ENCODE results near the gene ZNF735.
"Not testable (repeated sequence)": the region's sequence is repeated elsewhere in the genome, so short reads cannot be mapped to it uniquely, and the experiment has no call there.

ZNF735 gene

DNA sequence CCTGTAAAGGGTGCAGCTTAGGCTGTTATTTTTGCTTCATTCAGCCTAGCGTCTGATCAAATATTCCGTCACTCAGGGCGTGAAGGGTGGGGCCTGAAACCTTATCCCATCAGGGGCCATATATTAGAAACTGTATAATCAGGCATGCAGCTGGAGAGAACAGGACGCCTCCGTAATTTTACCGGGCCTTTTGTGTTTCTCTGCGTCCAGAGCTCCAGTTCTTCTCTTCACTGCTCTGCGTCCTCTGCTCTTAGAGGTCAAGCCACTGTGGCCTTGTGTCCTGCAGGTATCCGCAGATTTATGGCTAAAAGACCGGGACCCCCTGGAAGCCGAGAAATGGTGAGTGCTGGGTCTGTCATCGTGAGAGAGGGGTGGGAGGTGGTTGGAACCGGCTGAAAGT is at the start of gene ZNF735:
ZNF735 (plus strand) TSS at position 301 of the 400 bp plus-strand sequence; CDS start at position 301, 0 bp downstream.
- no peak for DNase-seq (ENCODE audit: low read depth in 2 of 2)

DNA sequence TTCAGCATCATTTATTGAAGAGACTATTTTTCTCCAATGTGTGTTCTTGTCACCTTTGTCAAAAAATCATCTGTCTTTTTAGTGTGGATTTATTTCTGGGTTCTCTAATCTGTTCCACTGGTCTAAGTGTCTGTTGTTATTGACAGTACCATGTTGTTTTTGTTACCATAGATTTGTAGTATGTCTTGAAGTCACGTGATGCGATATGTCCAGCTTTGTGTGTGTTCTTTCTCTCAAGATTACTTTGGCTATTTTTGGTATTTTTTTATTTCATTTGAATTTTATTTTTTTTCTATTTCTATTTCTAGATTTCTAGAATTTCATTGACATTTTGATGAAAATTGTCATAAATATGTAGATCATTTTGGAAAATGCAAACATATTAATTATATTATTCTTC is 36.0 kb upstream of the ZNF735 start:
- not testable (repeated sequence) for DNase-seq (ENCODE audit: low read depth in 2 of 2)

DNA sequence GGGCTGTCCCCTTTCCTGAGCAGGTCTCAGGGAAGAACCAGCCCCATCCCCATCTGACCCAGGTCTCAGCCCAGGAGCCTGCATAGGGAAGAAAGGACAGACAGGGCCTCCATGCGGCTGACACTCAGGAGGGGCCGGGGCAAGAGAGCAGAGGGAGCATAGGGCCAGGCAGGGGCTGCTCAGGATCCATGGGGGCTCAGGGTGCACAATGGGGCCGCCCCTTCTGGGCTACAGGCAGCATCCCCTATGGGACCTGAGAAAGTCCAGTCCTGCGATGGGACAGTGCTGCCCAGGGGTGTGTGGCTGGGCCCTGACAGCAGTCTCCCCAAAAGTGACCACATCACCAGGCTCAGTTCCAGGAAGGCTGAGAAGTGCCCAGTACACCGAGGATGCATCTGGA is 32.7 kb upstream of the ZNF735 start:
- no peak for DNase-seq (ENCODE audit: low read depth in 2 of 2)

DNA sequence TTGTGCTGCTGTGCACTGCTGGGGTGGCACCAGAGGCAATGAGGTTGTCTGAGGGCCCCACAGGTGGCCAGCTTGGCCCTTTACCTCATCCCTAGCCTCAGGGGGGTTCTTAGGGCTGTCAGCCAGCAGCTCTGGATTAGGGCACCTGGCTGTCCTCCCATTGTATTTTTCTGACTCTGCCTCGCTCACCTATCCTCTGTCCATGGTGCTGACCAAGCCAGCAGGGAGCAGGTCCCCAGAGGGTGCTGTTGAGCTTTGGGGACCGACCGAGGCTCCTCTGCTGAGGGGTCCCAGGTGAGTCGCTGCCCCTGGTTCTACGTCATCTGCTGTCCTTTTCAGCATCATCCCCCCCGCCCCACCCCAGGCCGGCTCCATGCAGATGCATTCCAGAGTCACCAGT is 32.1 kb upstream of the ZNF735 start:
- DNase-seq (ENCODE audit: low read depth in 2 of 2) = no peak

DNA sequence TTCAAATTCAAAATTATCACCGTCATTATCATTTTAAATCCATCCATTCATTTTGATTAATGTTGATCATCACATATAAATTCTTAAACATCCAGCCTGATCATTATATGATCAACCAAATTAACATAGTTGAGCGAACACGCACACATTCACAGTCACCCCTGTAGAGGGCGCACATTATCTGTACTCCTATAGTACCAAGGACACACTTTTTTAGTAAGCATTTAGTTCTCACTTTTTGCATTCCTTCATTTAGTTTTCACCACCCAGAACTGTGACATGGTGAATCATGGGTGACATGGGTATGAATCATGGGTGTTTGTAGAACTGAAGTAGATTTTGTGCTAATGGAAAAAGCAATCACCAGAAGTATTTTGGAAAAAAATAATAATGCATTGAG is 26.0 kb upstream of the ZNF735 start:
- DNase-seq (ENCODE audit: low read depth in 2 of 2) = no peak

DNA sequence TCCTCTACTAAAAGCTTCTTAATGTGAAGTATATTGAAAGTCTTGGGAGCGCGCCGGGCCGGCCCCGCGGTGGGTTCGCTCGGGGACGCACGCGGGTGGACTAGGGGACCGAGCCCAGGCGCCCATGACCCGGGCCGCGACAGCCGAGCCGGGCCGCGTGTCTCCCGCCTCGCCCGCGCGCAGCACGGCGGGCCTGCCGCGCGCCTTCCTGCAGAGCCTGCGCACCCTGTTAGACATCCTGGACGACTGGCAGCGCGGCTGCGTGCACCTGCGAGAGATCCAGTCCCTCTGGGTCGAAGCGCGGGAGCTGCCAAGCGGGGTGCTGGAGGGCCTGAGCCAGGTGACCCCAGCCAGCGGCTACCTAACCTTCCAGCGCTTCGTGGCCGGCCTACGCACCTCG is 25.4 kb upstream of the ZNF735 start:
- no peak for DNase-seq (ENCODE audit: low read depth in 2 of 2)

DNA sequence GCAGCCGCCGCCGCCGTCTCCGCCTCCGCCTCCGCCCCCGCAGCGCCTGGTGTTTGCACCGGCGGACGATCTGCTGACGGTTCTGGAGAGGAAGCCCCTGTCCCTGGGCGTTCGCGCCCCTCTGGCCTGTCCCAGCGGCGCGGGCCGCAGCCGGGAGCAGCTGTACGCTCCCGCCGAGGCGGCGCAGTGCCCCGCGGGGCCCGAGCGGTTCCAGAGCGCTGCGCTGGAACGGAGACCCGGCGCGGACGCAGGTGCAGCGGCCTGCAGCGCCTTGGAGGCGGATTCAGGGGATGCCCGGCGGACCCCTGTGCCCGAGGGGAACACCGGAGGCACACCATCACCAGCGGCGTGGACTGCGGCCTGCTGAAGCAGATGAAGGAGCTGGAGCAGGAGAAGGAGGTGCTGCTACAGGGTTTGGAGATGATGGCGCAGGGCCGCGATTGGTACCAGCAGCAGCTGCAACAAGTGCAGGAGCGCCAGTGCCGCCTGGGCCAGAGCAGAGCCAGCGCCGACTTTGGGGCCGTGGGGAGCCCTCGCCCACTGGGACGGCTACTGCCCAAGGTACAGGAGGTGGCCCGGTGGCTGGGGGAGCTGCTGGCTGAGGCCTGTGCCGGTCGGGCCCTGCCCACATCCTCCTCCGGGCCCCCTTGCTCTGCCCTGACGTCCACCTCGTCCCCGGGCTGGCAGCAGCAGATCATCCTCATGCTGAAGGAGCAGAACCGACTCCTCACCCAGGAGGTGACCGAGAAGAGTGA is 24.8 kb upstream of the ZNF735 start:
- no peak for DNase-seq (ENCODE audit: low read depth in 2 of 2)

DNA sequence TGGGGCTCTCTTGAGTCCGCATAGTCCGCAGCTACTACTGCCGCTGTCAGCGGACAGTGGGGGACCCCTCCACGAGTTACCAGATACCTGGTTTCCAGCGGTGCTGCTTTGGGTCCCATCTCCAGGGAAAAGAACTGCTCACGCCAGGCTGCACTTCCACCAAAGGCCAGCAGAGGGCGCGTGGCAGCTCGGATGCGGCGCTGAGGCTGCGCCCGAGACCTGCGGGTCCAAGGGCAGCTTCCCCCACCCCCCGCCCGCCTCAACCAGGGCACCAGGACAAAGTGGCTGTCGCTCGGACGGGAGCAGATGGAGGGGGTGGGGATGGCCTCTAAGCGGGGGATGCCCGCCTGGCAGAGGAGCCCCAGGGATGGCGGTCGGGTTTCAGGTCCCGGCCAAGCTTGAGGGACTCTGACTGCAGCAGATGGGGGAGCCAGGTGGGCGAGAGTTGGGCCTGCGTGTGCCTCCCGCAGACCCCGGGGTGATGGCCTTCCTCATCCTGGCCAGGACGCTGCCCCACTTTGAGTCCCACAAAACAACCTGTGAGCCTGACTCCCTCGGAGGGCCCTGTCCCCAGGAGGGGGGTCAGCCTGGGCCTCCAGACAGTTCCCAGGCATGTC is 23.8 kb upstream of the ZNF735 start:
- DNase-seq (ENCODE audit: low read depth in 2 of 2) = no peak

DNA sequence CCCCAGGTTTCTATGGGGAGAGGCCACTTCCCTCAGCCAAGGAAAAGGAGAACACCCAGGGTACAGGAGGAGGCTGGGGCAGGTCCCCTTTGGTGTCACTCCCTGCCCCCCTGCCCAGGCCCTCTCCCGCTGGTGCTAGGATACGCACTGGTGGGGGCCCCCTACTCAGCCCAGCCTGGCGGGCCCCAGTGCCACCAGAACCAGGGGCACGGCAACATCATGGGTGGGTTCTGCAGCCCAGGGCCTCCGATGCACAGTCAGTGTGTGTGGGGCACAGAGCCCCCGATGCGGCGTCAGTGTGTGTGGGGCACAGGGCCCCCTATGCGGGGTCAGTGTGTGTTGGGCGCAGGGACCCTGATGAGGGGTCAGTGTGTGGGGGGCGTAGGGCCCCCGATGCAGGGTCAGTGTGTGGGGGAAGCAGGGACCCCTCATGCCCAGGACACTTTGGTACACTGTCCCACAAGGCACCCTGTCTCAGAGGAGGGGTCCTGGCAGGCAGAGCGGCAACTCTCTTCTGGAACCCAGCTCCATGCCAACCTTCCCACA is 23.1 kb upstream of the ZNF735 start:
- DNase-seq (ENCODE audit: low read depth in 2 of 2) = no peak

DNA sequence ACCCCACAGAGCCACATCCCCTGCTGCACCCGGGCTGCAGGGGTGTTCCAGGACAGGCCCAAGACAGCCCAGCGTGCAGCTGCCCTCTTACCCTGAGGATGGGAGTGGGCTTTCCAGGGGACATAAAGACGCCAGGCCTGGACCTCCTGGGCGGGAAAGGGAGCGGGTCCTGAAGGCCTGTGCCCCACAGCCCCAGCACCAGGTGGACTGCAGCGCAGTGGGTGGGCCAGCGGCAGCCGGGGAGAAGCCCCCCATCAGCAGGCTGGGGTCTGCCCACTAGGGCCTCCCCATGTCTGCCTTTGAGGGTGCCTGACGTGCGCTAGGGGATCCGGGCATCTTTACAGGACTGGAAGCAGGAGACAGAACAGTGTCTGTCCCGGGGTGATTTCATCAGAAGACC is 22.6 kb upstream of the ZNF735 start:
- DNase-seq (ENCODE audit: low read depth in 2 of 2) = no peak

DNA sequence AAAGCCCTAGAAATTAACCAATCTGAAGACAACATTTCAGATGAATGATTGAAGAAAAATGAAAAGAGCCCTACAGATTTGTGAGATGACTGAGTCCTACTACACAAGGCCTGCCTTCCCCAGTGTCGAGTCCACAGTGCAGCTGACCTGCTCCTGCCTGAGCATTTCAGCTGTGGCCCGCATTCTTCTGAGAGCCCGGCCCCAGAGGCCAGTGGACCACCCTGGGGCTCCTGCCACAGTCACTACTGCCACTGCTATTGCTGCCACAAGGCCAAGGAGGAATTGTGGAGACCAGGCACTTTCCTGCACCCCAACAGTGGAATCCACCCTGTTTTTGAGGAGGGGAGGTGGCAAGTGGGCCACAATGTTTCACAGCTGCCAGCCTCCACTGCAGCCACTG is 19.6 kb upstream of the ZNF735 start:
- DNase-seq (ENCODE audit: low read depth in 2 of 2) = no peak

DNA sequence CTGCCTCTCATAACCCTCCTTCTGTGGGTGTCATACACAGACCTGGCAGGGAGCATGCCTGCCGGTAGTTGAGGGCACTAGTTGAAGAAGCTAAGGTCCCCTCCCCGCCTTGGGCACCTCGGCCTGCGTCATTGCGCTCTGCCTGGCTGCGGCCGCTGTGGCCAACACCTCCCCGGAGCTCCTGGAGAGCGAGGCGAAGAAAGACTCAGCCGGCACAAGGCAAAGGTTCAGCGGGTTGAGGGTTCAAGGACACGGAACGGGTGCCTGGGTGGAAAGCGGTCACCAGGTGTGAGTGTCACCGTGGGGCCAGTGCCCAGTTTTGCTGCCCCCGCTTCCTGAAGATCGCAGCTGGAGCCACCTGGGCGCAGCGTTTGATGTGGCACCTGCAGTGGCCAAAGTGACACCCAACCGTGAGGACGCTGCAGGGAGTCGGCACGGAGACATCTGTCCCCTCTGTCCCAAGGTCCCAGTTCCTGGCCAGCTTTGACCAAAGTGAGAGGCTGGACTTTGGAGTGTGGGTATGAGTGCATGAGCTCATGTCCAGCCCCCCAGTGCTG is 14.8 kb upstream of the ZNF735 start:
- DNase-seq (ENCODE audit: low read depth in 2 of 2) = no peak

DNA sequence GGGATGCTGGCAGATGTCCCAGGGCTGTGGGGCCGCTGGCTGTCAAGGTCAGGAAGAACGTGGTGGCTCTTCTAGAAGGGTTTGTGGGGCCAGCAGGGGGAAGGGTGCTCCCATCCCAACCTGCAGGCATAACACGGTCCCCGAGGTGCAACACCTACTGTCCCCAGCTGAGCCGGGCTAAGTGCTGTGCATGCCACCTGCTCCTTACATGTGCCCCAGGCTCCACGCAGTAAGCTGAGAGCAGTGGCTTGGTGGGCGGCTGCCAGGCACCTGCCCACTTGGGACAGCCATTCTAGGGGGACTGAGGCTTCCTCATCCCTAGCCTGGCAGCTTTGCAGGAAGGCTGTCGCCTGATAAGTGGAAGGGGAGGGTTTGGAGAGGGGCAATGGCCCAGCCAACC is 14.2 kb upstream of the ZNF735 start:
- no peak for DNase-seq (ENCODE audit: low read depth in 2 of 2)

DNA sequence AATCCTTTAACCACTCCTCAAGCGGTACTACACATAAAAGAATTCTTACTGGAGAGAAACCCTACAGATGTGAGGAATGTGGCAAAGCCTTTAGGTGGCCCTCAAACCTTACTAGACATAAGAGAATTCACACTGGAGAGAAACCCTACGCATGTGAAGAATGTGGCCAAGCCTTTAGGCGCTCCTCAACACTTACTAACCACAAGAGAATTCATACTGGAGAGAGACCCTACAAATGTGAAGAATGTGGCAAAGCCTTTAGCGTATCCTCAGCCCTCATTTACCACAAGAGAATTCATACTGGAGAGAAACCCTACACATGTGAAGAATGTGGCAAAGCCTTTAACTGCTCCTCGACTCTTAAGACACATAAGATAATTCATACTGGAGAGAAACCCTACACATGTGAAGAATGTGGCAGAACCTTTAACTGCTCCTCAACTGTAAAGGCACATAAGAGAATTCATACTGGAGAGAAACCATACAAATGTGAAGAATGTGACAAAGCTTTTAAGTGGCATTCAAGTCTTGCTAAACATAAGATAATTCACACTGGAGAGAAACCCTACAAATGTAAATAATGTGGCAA is 12.8 kb downstream of the ZNF735 start:
- not testable (repeated sequence) for DNase-seq (ENCODE audit: low read depth in 2 of 2)

DNA sequence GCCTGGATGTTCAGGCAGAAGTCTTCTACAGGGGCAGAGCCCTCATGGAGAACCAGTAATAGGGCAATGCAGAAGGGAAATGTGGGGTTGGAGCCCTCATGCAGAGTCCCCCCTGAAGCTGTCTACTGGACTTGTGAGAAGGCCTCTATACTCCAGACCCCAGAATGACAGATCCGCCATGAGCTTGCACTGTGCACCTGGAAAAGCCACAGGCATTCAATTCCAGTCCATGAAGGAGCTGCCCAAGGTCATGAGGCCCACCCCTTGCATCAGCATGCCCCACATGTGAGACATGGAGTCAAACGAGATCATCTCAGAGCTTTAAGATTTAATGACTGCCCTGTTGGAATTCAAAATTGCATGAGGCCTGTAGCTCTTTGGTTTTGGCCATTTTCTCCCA is 16.4 kb downstream of the ZNF735 start:
- no peak for DNase-seq (ENCODE audit: low read depth in 2 of 2)

DNA sequence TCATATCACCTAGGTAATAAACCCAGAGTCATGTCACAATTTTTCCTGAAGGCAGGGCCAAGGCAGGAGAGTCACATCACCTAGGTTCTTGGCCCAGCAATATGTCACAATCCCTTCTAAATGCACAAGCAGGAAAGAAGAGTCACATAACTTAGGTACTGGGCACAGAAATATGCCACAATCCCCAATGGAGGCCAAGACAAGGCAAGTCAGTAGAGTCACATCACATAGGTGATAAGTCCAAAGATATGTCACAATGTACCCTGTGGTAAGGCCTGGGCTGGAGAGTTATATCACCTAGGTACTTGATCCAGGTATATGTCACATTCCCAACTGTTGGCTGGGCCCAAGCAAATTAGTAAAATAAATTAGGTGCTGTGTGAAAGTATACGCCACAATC is 21.2 kb downstream of the ZNF735 start, which contains the start of gene ZNF679:
ZNF679 (plus strand) TSS at position 301 of the 400 bp plus-strand sequence. CDS start 20,644 bp downstream, outside the sequence.
- DNase-seq (ENCODE audit: low read depth in 2 of 2) = not testable (repeated sequence)

DNA sequence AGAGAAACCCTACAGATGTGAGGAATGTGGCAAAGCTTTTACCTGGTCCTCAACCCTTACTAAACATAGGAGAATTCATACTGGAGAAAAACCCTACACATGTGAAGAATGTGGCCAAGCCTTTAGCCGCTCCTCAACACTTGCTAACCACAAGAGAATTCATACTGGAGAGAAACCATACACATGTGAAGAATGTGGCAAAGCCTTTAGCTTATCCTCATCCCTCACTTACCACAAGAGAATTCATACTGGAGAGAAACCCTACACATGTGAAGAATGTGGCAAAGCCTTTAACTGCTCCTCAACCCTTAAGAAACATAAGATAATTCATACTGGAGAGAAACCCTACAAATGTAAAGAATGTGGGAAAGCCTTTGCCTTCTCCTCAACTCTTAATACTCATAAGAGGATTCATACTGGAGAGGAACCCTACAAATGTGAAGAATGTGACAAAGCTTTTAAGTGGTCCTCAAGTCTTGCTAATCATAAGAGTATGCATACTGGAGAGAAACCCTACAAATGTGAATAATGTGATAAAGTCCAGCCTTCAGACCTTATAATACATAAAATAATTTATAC is 59.4 kb downstream of the ZNF735 start:
- DNase-seq (ENCODE audit: low read depth in 2 of 2) = no peak
